Adrenal gland (tissue), 5 donors: ENCODE data around the gene MTMR4.

Source experiments
- CTCF ChIP-seq, 6 experiments: fragments of 450-650 bp in 4 of 6; fragments of 200-600 bp in 2 of 6; sonication (generic) in 1 of 6; IDR thresholded peaks; 1 replicate in 5 of 6; 2 replicates in 1 of 6; pipeline versions ENCODE4 v1.5.1 to v1.8.0; 2016 to 2021; ENCODE audit warnings: antibody characterized with exemption in 6 of 6, mild to moderate bottlenecking in 2 of 6, moderate library complexity in 1 of 6
- POLR2A ChIP-seq, 2 donors: fragments of 450-650 bp; IDR thresholded peaks; one replicate each; pipeline ENCODE4 v1.6.1; 2017; ENCODE audit warnings: antibody characterized with exemption in 2 of 2, mild to moderate bottlenecking in 2 of 2, moderate library complexity in 1 of 2
- donor health status: DM: no; HTN: no; CAD: no.

- no peak for TF ChIP-seq CTCF (IDR thresholded peaks at IDR 0.05)
- peak in 1 of 2 donors; percentile 37 for TF ChIP-seq POLR2A (IDR thresholded peaks at IDR 0.05)
Observed at GRCh38 chr17:58513965-58514769, at the start of gene MTMR4.
